T-helper 1 cell treated with Interleukin-12 subunit alpha and Interleukin-12 subunit beta and Interleukin-4 antibody, amounts not matched to agents 30 ng/mL and 1 ng/mL, for 36 hours (primary cell): ENCODE measurements around the gene BTBD19. TPM values are rescaled to one million over a fixed set of nuclear protein-coding genes. Genes with fewer than 3 reads are reported as not detected.
"Not testable (repeated sequence)": the region's sequence is repeated elsewhere in the genome, so short reads cannot be mapped to it uniquely, and the experiment has no call there.

Experiments
- intact Hi-C: fragments of 100-400 bp; cut with micrococcal nuclease; formaldehyde crosslinking; loops from one replicate; pipeline ENCODE4 v1.15.1; 2024
- total RNA-seq: library from RNA; stranded (reverse); gene quantifications from 2 replicates; pipeline ENCODE4 v1.2.3, GENCODE V29; 2022

BTBD19 gene
- total RNA-seq, 1 donor from 2014 or later = 11.9 TPM

DNA sequence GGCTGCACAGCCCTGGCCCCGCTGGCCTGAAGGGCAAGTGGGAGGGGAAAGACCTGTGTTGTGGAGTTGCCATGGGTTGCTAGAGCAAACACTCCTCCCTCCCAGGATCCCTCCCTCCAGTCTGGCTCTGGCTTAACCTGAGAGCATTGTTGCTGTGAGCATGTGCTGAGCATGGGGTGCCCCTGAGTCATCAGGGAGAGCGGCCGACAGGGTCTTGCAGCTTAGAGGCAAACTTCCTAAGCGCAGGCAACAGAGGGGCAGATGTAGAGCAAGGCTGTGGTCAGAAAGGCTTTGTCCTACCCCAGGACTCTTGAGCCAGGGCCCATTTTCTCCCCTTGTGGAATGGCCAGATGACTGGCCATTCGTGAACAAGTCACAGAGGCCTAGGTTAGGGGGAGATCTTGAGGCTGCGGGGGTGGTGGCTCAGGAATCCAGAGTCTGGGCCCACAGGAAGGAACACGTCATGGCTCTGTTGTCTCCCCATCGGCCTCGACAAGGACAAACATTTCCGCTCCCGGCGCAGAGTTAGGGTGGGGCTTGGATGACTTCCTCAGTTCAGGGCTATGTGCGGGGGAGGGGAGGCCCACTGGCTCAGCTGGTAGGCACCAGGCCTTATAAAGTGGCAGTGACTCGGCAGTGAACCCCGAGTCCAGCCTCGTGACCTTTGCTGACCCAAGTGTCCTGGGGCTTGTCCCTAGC is 810 bp upstream of the BTBD19 start:
- intact Hi-C loops = loop anchor here (2.0 to 5.0 kb wide), 4 partner anchors 133 to 1440 kb away; partner anchors contain the start of genes ARMH1, GPBP1L1, MUTYH and RAD54L

DNA sequence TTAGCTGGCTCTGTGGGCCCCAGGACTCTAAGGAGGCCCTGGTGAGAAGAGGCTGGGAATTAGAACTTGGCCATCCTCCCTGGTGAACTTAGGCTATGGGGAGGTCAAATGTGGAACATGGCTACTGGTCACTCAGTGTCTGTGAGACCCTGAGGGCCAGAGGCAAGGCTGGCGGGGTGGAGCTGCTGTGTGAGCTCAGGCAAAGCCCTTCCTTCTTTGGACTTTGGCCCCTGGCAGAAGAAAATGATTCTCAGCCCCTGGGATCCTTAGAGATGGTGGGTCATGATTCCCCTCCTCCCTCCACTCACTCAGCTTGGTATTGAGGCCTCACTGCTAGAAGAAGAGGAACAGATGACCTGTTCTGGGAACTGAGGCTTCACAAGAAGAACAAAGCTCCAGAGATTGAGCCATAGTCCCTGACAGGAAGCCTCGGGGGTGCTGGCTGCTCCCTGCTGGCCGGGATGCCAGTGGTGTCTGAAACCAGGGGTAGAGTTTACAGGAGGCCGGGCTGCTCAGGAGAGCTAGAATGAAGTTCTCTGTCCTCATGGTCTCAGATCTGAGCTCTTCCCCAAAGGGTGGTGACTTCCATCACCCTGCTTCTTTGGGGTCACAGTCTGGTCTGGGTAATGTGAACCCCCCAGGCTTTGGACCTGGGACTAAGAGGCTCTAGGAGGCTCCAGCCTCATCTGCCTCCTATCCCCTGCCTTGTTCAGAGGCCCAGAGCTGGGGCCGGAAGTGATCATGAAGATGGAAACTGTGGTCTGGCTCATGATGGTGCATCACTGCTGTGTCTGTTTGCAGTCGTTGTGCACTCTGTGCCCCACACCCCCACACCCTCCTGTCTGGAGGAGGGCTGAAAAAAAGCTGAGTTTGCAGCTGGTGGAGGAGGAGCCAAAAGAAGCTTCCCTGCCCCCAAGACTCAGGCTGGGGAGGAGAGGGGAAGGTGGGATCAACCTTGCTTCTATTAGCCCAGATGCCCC is 905 bp downstream of the BTBD19 start:
- intact Hi-C loops = loop anchor here (1.0 to 5.0 kb wide), 7 partner anchors 9 to 1438 kb away; partner anchors contain the start of genes GPBP1L1, MUTYH, PLK3 and RAD54L

DNA sequence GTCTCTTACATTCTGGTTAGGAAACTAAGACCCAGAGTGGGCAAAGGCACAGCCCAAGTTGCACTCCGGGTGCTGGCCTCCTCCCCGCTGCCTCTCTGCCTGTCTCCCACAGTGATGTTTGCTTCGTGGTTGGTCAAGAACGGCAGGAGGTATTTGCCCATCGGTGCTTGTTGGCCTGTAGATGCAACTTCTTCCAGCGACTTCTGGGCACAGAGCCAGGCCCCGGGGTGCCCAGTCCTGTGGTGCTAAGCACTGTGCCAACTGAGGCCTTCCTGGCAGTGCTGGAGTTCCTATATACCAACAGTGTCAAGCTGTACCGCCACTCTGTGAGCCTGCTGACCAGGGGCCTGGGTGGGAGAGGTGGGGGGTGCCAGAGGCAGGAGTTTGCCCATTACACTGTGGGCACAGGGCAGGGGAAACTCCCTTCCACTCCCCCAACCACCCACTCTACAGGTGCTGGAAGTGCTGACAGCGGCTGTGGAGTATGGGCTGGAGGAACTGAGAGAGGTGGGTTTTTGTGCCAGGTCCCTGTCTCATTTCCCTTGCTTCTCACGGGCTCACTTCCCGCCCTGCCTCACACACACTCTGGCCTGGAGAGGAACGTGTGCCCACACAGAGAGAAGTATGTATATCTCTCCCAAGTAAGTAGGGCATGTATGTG is 1.9 kb downstream of the BTBD19 start:
- intact Hi-C loops = no loop called here

DNA sequence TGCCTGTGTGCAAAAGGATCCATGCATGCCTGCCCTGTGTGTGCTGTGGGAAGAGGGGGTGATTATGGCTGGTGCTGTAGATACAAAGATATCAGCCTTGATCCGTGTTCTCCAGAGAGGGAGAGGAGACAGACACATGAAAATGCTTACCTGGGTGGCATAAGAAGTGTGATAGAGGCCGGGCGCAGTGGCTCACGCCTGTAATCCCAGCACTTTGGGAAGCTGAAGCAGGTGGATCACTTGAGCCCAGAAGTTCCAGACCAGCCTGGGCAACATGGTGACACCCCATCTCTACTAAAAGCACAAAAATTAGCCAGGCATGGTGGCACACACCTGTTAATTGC is 2.4 kb downstream of the BTBD19 start:
- intact Hi-C loops = not testable (repeated sequence)

DNA sequence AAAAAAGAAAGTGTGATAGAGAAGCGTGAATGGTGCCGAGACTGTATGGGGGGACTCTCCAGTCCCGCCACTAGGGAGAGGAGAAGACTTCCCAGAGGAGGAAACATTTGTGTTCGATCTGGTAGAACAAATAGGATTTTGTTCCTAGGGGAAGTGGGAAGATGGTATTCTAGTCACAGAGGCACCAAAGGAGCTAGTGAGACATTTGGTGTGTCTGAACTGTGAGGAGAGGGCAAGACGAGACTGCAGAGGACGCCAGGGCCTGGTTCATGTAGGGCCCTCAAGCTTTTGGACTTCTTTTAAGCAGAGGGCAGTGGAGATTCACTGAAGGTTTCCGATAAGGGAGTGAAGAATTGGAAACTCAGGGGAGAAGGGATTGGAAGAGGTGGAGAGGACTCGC is 2.9 kb downstream of the BTBD19 start:
- intact Hi-C loops = no loop called here

DNA sequence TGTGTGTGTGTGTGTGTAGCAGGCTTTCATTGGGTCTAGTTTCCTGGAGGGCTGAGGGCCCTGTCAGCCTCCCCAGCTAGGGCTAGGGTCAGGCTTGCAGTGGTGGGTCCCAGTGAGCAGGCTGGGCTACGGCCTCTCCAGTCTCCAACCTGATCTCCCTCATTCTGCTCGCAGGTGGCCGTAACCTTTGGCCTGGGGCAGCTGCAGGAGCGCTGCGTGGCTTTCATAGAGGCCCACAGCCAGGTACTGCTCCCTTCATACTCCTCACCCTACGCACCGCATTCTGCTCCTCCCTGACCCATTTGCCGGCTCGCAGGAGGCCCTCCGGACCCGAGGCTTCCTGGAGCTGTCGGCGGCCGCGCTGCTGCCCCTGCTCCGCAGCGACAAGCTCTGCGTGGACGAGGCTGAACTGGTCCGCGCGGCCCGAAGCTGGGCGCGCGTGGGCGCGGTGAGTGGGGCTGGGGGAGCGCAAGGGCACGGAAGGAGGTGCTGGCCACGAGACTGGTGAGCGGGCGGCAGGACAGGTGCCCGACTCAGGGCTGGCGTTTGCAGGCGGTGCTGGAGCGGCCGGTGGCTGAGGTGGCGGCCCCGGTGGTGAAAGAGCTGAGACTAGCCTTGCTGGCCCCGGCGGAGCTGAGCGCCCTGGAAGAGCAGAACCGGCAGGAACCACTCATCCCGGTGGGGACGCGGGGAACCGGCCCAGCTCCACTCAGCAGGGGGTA is 4.7 kb downstream of the BTBD19 start:
- intact Hi-C loops = loop anchor here (1.0 kb wide), 1 partner anchor 173 kb away; the partner anchor contains the start of gene EIF2B3

DNA sequence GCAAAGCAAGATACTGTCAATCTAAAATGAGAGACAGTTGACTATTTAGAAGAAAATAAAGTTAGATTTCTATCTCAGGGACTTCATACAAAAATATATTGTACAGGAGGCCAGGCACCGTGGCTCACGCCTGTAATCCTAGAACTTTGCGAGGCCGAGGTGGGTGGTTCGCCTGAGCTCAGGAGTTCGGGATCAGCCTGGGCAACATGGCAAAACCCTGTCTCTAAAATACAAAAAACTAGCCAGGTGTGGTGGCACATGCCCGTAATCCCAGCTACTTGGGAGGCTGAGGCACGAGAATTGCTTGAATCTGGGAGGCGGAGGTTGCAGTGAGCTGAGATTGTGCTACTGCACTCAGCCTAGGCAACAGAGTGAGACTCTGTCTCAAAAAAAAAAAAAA is 7.6 kb downstream of the BTBD19 start:
- intact Hi-C loops = not testable (repeated sequence)

DNA sequence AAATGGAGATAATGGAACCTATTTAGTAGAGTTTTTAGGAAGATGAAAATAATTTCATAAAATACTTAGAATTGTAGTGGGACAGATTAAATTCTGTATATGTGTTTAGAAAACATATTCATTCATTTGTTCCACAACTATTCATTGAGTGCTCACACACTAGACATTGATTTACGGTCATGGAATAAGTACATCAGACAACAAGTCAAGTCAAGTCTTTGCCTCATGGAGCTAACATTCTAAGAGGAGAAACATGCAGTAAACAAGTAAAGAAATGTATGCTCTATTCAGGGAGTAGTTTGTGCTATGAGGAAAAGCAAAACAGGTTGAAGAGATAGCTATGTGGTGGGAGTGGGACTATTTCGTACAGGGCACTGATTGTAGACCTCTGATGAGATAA is 9.0 kb downstream of the BTBD19 start:
- intact Hi-C loops = no loop called here

DNA sequence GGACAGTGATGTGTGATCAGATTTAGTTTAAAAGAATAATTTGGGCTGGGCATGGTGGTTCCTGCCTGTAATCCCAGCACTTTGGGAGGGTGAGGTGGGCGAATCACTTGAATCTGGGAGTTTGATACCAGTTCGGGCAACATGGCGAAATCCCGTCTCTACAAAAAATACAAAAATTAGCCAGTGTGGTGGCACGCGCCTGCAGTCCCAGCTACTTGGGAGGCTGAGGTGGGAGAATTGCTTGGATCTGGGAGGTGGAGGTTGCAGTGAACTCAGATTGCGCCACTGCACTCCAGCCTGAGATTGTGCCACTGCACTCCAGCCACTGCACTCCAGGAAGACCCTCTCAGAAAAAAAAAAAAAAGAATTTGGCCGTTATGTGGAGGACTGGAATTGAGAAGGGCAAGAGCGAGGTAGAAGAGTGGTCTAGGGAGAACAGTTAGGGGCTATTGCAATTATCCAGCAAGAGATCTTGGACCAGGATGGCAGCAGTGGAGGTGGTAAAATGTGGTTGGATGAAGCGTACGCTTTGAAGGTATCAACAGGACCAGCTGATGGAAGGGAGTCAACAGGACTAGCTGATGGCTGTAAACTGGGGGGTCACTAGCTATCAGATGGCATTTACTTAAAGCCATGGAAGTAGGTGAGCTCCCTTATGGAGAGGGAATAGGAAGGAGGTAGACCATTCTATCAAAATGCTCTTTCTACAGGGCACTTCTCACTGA is 9.6 kb downstream of the BTBD19 start:
- intact Hi-C loops = no loop called here

DNA sequence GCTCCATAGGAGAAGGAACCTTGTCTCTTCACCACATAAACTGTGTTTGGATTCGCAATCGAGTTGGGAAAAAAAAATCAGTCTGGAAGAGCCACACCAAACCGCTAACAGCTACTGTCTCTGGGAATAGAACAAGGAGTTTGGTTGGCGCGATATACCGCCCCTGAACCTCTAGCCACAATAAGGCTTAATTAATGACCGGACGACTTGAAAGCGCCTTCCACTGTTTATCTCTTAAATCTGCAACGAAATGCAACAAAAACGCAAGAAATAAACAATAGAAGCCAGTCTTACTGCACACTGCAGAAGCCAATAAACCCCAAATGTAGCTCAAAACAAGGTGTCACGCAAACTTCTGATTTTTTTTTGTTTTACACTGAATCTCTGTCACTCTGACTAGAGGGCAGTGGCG is 10.9 kb downstream of the BTBD19 start:
- intact Hi-C loops = loop anchor here (1.0 kb wide), 6 partner anchors 10 to 193 kb away; partner anchors contain the start of genes PLK3, RNU5D-1, RPS8 and UROD

DNA sequence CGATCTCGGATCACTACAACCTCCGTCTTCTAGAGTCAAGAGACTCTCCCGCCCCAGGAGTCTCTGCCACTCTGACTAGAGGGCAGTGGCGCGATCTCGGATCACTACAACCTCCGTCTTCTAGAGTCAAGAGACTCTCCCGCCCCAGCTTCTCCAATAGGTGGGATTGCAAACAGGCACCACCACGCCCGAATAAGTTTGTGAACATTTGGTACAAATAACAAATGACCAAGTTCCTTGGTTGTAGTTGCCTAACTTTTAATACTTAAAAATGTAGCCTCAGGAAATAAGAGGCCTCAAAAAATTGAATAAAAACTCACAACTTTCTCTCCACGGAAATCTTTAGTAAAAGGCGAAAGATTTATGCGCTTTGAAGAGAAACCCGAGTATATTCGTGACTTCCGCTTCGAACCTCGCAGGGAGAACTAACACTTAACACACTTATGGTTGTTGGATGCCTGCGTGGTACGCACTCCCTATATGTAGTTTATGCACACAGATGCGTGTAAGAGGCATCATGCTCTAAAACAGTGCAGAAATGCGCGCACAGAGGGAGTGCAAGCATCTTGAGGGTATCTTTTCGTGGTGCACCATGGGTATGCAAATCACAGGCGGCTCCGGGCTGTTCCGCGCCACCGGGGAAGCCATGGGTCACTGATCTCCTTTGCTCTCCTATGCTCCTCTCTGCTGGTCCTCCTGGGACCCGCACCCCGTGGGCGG is 11.4 kb downstream of the BTBD19 start:
- intact Hi-C loops = loop anchor here (1.0 to 5.0 kb wide), 10 partner anchors 10 to 673 kb away; partner anchors contain the start of genes EIF2B3, MUTYH, PLK3 and RNU5D-1

DNA sequence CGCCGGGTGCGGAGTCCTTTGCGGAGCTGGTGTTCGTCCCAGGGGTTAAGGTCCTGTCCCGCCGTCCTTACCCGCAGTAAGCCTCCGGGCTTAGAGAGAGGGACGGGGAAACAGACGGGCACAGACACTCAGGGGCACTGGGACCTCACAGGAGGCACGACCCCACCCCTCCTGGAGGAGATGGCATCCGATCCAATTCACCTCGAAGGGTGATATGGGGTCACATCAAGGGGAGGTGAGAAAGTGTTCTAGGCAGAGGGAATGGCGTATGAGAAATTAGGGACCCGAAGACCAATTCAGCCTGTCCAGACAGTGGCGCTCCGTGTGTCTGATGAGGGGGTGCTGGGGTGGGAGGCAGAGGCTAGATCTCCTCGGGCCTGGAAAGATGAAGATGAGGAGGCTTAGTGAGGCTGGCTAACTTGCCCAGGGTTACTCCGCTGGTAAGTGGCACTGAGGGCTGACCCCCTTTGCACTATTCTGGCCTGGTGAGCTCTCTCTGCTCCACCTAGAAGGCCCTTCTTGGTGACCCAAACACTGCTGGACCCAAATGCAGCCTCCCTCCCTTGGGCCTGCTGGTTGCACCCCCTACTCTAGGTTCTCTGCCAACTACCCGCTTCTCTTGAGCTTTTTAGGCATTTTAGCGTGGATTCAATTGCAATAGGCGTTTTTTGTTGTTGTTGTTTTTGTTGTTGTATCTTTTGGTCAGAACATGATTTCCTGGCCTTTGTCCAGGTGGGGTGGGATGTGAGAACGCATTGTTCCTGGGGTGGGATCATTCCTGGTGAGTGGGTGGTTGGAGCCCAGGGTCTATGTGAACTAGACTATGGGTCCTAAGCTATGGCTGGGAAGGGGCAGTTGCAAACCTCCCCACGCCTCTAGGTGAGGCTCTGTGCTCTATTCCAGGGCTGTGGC is 12.3 kb downstream of the BTBD19 start:
- intact Hi-C loops = loop anchor here (1.0 to 5.0 kb wide), 4 partner anchors 34 to 672 kb away; partner anchors contain the start of genes EIF2B3, MUTYH, TESK2 and TOE1

DNA sequence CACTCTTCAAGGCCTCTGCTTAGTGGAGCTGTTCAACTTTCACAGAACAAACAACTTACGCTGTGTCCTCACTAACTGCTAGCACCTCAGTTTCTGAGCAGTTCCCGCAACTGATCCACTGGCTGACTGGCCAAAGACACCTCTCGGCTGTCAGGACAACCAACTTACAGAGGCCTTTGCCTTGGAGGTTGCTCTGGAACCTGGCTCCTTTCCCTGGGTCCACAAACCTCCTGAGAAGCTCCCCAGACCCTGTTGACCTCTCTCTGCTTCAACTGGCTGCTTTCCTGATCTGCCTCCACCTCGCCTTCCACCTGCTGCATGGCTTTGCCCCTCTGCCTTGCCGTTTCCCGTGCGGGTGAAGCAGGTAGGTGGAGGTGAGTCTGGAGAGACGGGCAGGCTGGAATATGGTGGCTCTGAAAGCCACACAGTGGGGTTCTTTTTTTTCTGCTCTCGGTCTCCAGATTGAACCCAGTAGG is 13.0 kb downstream of the BTBD19 start:
- intact Hi-C loops = loop anchor here (5.0 kb wide), 1 partner anchor 671 kb away; the partner anchor contains the start of gene TESK2

DNA sequence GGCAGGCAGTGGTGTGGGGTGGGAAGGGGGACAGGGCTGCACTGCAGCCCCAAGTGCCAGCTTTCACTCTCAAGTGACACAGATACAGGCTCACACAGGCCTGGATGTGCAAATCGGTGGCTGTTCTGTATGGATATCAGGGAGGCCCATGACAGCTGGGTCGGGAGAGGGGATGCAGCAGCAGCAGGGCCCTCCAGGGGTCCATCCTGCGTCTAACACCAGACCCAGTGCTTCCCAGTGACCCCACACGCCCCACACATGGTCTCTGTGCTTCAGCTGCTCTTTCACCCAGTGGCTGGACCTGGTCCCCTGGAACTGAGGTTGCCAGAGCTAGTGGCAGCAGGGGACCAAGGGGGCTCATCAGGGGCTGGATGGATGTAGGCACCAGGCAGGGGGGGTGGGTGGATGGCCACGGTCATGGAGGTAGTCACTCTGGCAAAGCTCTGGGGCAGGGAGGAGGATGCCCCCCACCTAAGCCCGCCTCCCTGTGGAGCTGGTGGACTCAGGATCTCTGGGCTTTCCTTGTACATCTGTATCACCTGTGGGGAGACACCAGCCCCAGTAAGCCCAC is 13.9 kb downstream of the BTBD19 start:
- intact Hi-C loops = loop anchor here (5.0 kb wide), 1 partner anchor 670 kb away; the partner anchor contains the start of gene TESK2

DNA sequence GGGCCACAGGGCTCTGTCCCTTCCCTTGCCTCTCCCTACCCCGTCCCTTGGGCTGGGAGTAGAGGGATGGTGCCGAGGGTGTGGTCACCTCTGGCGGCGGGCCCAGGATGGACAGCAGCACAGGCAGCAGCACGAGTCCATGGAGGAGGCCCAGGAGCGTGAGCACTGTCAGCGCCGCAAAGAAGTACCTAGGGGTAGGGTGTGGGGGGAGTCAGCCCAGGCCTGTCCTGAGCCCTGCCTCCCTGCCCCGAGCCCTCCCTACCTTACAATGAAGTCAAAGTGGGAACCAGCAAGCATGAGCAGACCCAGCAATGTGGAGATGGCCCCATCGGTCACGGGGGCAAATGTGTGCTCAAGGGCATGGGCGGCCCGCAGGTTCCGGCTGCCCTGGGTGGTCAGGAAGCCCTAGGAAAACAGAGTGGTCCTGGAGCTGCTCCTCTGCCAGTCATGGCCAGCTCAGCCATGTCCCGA is 14.7 kb downstream of the BTBD19 start:
- intact Hi-C loops = loop anchor here (5.0 kb wide), 1 partner anchor 669 kb away; the partner anchor contains the start of gene TESK2

DNA sequence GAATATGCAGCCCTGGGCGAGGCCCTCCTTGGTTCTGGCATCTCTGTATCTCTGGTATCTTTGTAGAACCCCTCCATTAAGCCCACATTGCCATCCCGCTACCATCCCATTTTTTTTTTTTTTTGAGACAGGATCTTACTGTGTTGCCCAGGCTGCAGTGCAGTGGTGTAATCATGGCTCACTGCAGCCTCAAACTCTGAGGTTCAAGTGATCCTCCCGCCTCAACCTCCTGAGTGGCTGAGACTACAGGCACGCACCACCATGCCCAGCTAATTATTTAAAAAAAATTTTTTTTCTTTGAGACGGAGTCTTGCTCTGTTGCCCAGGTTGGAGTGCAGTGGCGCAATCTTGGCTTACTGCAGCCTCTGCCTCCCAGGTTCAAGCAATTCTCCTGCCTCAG is 16.1 kb downstream of the BTBD19 start:
- intact Hi-C loops = loop anchor here (5.0 kb wide), 1 partner anchor 668 kb away; the partner anchor contains the start of gene TESK2
